Heart left ventricle (tissue), 16 donors: ENCODE data around the gene OGDHL. TPM values are rescaled to one million over a fixed set of nuclear protein-coding genes. Genes with fewer than 3 reads are reported as not detected.

Source experiments
- ATAC-seq, 4 donors: fragments of 200-7000 bp; cut with Tn5 transposase; one replicate each; pipeline ENCODE4 v1.9.1; 2020 to 2022; ENCODE audit warnings: moderate library complexity in 4 of 4, mild to moderate bottlenecking in 3 of 4, moderate number of reproducible peaks in 1 of 4
- DNase-seq, 5 donors: peaks; one replicate each; pipeline ENCODE4 v3.0.0-alpha.2; 2020
- H3K27ac ChIP-seq, 12 donors: fragments of 200-600 bp; sonication (generic) in 4 of 12; one replicate each; pipeline versions ENCODE4 v1.5.0 to v1.8.0; 2016 to 2022; ENCODE audit warnings: mild to moderate bottlenecking in 2 of 12
- H3K27me3 ChIP-seq, 9 donors: fragments of 200-600 bp; sonication (generic) in 2 of 9; one replicate each; pipeline versions ENCODE4 v1.5.1 to v1.8.0; 2016 to 2022; ENCODE audit warnings: mild to moderate bottlenecking in 3 of 9
- H3K36me3 ChIP-seq, 9 donors: fragments of 200-600 bp; sonication (generic) in 2 of 9; one replicate each; pipeline versions ENCODE4 v1.5.0 to v1.8.0; 2018 to 2022; ENCODE audit warnings: mild to moderate bottlenecking in 2 of 9
- H3K4me1 ChIP-seq, 12 donors: fragments of 200-600 bp; sonication (generic) in 4 of 12; one replicate each; pipeline versions ENCODE4 v1.5.0 to v1.8.0; 2016 to 2022; ENCODE audit warnings: mild to moderate bottlenecking in 3 of 12
- H3K4me3 ChIP-seq, 12 donors: fragments of 200-600 bp; sonication (generic) in 4 of 12; one replicate each; pipeline versions ENCODE4 v1.5.0 to v1.8.0; 2017 to 2022; ENCODE audit warnings: mild to moderate bottlenecking in 9 of 12, moderate library complexity in 4 of 12
- H3K9me3 ChIP-seq, 12 donors: fragments of 200-600 bp; sonication (generic) in 4 of 12; one replicate each; pipeline versions ENCODE4 v1.5.0 to v1.8.0; 2016 to 2022; ENCODE audit warnings: mild to moderate bottlenecking in 1 of 12
- POLR2A ChIP-seq, 2 donors: fragments of 450-650 bp; IDR thresholded peaks; one replicate each; pipeline ENCODE4 v1.6.1; 2017; ENCODE audit warnings: antibody characterized with exemption in 2 of 2, mild to moderate bottlenecking in 2 of 2, moderate library complexity in 2 of 2
- WGBS, 4 donors: extraction: QIAGEN DNeasy Blood & Tissue Kit in 2 of 4; methylation state at CpG; one replicate each; pipeline versions ENCODE4 v1.1.5 to v1.1.7; 2013 to 2018; 5-methylcytosine and 5-hydroxymethylcytosine counted together
- intact Hi-C, 10 donors: fragments of 100-400 bp; cut with DNase I; formaldehyde crosslinking; loops; one replicate each; pipeline versions ENCODE4 v1.11.1 to v1.14.2; 2022
- polyA plus RNA-seq, 2 donors: library from polyadenylated mRNA; stranded (reverse); fragments of 200-250 nt; gene quantifications; one replicate each; pipeline ENCODE4 v1.2.3, GENCODE V29; 2013
- total RNA-seq, 9 donors: library from RNA; depleted of rRNA in 2 of 9; stranded (reverse); fragments of >200 nt in 2 of 9; fragmentation: NEBNext Ultra II Directional in 3 of 9; extraction: Animal tissue kit (Norgen Biotek cat#: 25700) in 3 of 9; gene quantifications; one replicate each; pipeline versions ENCODE4 v1.1.0 to v1.2.4, GENCODE V29; 2016 to 2023
- TF ChIP-seq, protein P1 (sequence below), 12 donors: fragments of 200-600 bp; sonication (generic) in 4 of 12; IDR thresholded peaks; one replicate each; pipeline versions ENCODE4 v1.5.0 to v1.8.0; 2018 to 2022; ENCODE audit warnings: antibody characterized with exemption in 12 of 12, mild to moderate bottlenecking in 5 of 12
- donor health status: ischemic (EF 13 %, LVEDD 7.1; RV severe dilation, severe dysfunction).
- donor health status: healthy with polysubstance abuse.
- donor health status: DM: no; HTN: yes; CAD: no.
- donor health status: DM: no; HTN: no; CAD: no.
- donor health status: ischemic (EF 25% LVEDD 6.9; RV normal size, moderate dysfunction).
- donor health status: ischemic (EF 25% LVEDD 5.7; RV mildly dilated, moderate dysfunction).
- donor health status: healthy.
- donor health status: DM: yes; HTN: yes; CAD: no.
- donor health status: ischemic (EF 35%, LVEDD 5.7; RV mildly dilated, moderate dysfunction).
- donor health status: nonischemic (EF 11% LVEDD 7.7; RV severe dilation, severe dysfunction).
- donor health status: DM: yes; HTN: yes; CAD: no.
- donor health status: PGD.
- donor health status: ischemic (EF 29% LVEDD 5.4; RV normal size, mild dysfunction).
- donor health status: nonischemic (EF 23%, LVEDD 6.1; RV moderate dilation, normal function).

OGDHL gene
- total and polyA plus RNA-seq, 11 donors, result 0.18 to 11.3 (median 1.5) TPM

DNA sequence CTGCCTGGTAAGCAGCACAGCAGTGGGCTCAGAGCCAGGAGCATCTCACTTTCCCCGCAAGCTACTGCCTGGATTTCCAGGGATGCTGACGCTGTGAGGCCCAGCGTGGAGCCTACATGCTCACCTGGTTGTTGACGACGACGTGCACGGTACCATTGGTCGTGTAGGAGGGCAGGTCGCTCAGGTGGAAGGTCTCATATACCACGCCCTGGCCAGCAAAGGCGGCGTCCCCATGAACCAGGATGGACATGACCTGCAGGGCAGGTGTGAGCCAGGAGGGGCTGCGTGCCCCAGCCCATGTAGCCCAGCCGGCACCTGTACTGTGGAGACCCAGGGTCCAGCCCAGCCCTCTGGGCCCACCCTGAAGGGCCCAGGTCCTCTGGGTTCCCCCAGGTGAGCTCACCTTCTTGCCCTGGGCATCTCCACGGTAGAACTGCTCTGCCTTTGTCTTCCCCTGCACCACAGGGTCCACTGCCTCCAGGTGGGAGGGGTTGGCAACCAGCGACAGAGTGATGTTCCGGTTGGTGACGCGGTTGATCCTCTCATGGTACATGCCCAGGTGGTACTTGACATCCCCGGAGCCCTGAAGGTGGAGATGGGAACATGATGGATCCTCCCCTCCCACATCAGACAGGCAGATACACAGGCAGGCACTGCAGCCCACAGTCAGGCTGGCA lies 15.4 kb downstream of the OGDHL start:
- Histone ChIP-seq H3K27ac (no peak overlapping the region), H3K36me3 (no peaks in the 10 kb centered on the region), H3K27me3 (peaks cover 0 to 3% (median 0%) of the 10 kb centered on the region in 9 donors), H3K4me1 (no peaks in the 10 kb centered on the region), H3K9me3 (no peaks in the 10 kb centered on the region), H3K4me3 (no peak overlapping the region)
- no peak for ATAC-seq
- peak in 1 of 5 donors; percentile 16 for DNase-seq
- intact Hi-C loops, result no loop called here
- WGBS, 4 donors, result 88 to 94% (median 91%) methylated on average over 7 to 20 of the region's 20 CpGs
- TF ChIP-seq, protein P1, sequence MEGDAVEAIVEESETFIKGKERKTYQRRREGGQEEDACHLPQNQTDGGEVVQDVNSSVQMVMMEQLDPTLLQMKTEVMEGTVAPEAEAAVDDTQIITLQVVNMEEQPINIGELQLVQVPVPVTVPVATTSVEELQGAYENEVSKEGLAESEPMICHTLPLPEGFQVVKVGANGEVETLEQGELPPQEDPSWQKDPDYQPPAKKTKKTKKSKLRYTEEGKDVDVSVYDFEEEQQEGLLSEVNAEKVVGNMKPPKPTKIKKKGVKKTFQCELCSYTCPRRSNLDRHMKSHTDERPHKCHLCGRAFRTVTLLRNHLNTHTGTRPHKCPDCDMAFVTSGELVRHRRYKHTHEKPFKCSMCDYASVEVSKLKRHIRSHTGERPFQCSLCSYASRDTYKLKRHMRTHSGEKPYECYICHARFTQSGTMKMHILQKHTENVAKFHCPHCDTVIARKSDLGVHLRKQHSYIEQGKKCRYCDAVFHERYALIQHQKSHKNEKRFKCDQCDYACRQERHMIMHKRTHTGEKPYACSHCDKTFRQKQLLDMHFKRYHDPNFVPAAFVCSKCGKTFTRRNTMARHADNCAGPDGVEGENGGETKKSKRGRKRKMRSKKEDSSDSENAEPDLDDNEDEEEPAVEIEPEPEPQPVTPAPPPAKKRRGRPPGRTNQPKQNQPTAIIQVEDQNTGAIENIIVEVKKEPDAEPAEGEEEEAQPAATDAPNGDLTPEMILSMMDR (IDR thresholded peaks at IDR 0.05), result no peak
- TF ChIP-seq POLR2A (IDR thresholded peaks at IDR 0.05), result no peak

DNA sequence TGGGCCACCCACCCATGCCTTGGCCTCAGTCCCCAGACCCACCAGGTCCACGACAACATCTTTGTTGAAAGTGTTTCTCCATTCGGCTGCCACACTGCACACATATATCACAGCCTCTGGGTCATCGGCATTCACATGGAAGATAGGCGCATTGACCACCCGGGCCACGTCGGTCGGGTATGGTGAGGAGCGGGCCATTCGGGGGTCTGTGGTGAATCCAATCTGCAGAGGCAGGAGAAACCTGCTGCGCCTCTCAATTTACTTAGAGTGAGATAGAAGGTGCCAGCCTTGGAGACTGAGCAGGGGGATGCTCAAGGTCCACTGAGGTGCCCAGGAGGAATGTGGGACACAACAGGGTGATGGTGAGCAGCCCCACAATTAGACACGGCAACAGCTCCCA lies 16.4 kb downstream of the OGDHL start:
- intact Hi-C loops, result no loop called here
- H3K36me3 ChIP-seq, result no peaks in the 10 kb centered on the region
- H3K27ac ChIP-seq, result no peak overlapping the region
- H3K4me1 ChIP-seq, result no peaks in the 10 kb centered on the region
- no peak overlapping the region for H3K4me3 ChIP-seq
- ATAC-seq, result no peak
- no peaks in the 10 kb centered on the region for H3K9me3 ChIP-seq
- no peak for TF ChIP-seq POLR2A (IDR thresholded peaks at IDR 0.05)
- TF ChIP-seq, protein P1 (IDR thresholded peaks at IDR 0.05), result no peak
- peaks cover 0 to 3% (median 0%) of the 10 kb centered on the region in 9 donors for H3K27me3 ChIP-seq
- DNase-seq, result peak in 1 of 5 donors; percentile 20
- WGBS, 4 donors, result 91 to 94% (median 92%) methylated on average over 12 of the region's 12 CpGs

DNA sequence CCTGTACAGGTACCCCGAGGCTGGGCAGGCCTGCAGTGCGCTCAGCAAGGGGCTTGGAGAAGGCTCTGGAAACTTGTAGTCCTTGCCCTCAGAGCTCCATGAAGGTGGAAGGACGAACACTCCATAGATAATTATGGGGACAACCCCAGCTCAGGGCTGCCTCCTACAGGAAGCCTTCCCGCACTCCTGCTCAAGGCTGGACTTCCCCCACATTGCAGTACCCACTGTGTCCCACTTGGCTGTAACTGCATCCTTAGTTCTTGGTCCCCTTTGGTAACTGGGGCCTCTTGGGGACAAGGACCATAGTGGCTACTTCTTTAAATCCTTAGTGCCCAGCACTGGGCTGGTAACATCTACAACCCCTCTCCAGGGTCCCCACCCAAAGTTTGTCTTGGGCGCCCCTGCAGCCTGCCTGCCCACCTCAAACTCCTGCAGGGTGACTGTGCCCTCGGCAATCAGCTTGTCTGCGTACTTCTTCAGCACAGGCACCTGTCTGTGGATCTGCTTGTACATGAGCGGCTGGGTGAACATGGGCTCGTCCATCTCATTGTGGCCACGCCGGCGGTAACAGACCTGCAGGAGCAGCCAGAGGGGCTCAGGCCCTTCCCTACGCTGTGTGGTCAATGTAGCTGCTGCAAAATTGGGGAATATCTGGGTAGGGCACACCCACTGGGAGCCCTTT lies 17.1 kb downstream of the OGDHL start:
- H3K4me1 ChIP-seq, result no peaks in the 10 kb centered on the region
- intact Hi-C loops, result no loop called here
- H3K27me3 ChIP-seq, result peaks cover 0 to 3% (median 0%) of the 10 kb centered on the region in 9 donors
- ATAC-seq (no peak), DNase-seq (no peak)
- 80 to 87% (median 81%) methylated on average over 7 to 13 of the region's 13 CpGs for WGBS, 4 donors
- H3K27ac ChIP-seq, result no peak overlapping the region
- no peaks in the 10 kb centered on the region for H3K9me3 ChIP-seq
- TF ChIP-seq, protein P1 (IDR thresholded peaks at IDR 0.05), result no peak
- TF ChIP-seq POLR2A (IDR thresholded peaks at IDR 0.05), result no peak
- H3K4me3 ChIP-seq, result no peak overlapping the region
- H3K36me3 ChIP-seq, result no peaks in the 10 kb centered on the region

DNA sequence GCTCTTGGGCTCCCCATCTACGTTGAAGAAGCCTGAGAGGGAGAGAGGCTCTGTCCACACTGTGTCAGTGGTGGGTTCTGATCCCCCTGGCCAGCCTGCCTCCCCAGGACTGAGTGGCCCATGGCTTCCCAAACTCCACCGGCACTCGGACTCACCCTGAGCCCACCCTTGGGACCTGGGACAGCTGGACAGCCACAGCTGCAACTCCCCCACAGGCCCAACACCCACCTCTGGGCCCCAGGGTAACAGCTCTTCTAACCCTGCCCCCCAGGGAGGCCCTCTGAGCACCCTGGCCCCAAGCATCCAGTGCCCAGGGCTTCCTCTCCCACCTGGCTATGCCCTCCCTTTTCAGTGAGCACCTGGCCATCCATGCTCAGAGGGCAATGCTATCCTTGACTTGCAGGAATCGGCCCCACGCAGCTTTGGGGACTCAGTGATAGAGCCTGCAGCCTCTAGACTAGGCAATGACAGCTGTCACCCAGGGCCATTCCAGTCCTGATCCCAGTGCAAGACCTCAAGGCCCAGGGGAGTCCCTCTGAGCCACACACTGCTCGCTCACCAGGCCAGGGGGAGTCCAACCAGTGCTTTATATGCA lies 17.9 kb downstream of the OGDHL start:
- no peak for DNase-seq
- intact Hi-C loops, result no loop called here
- no peaks in the 10 kb centered on the region for H3K4me1 ChIP-seq
- no peak for ATAC-seq
- TF ChIP-seq, protein P1 (IDR thresholded peaks at IDR 0.05), result no peak
- TF ChIP-seq POLR2A (IDR thresholded peaks at IDR 0.05), result no peak
- WGBS, 4 donors, result 68 to 93% (median 82%) methylated on average over 6 of the region's 6 CpGs
- no peaks in the 10 kb centered on the region for H3K36me3 ChIP-seq
- H3K27ac ChIP-seq, result no peak overlapping the region
- no peaks in the 10 kb centered on the region for H3K27me3 ChIP-seq
- H3K9me3 ChIP-seq, result no peaks in the 10 kb centered on the region
- H3K4me3 ChIP-seq, result no peak overlapping the region
